Right ventricle myocardium inferior (tissue), 1 donor: ENCODE measurements around the gene TP53AIP1. TPM values are rescaled to one million over a fixed set of nuclear protein-coding genes. Genes with fewer than 3 reads are reported as not detected.

ENCODE experiments used
- ATAC-seq: fragments of 200-7000 bp; cut with Tn5 transposase; one replicate; pipeline ENCODE4 v1.9.1; 2020; ENCODE audit warnings: mild to moderate bottlenecking, moderate library complexity
- DNase-seq: peaks from one replicate; pipeline ENCODE4 v3.0.0; 2021; ENCODE audit errors: missing footprints
- intact Hi-C: fragments of 100-400 bp; cut with DNase I; formaldehyde crosslinking; loops from one replicate; pipeline ENCODE4 v1.11.0; 2022
- total RNA-seq: library from RNA; stranded (reverse); fragmentation: NEBNext Ultra II Directional; extraction: Animal tissue kit (Norgen Biotek cat#: 25700); gene quantifications from one replicate; pipeline ENCODE4 v1.2.1, GENCODE V29; 2021
- donor health status: DM: no; HTN: yes; CAD: no; lungs with severe emphysema.

TP53AIP1 gene
- total RNA-seq, 1 donor from 2014 or later = not detected

- intact Hi-C loops = no loop called here
- ATAC-seq (no peak), DNase-seq (no peak)
Measured at GRCh38 chr11:128896356-128896755, 46.3 kb downstream of the TP53AIP1 start.

GRCh38 chr11:128895526-128895925 lies 47.1 kb downstream of the TP53AIP1 start:
- ATAC-seq (no peak), DNase-seq (no peak)
- intact Hi-C loops = no loop called here

GRCh38 chr11:128894685-128895084 lies 48.0 kb downstream of the TP53AIP1 start:
- intact Hi-C loops = no loop called here
- ATAC-seq (peak; percentile 84), DNase-seq (peak; percentile 84)

- no peak for ATAC-seq
- no peak for DNase-seq
- intact Hi-C loops = no loop called here
Measured at GRCh38 chr11:128894286-128894681, 48.4 kb downstream of the TP53AIP1 start.

GRCh38 chr11:128893578-128894285 lies 48.9 kb downstream of the TP53AIP1 start:
- DNase-seq = no peak
- intact Hi-C loops = no loop called here
- peak; percentile 43 for ATAC-seq

GRCh38 chr11:128892866-128893565 lies 49.7 kb downstream of the TP53AIP1 start:
- ATAC-seq = no peak

GRCh38 chr11:128891913-128892398 lies 50.7 kb downstream of the TP53AIP1 start:
- intact Hi-C loops = loop anchor here (2.0 kb wide), 1 partner anchor 15 kb away; no protein-coding TSS in a partner anchor
- DNase-seq = no peak
- no peak for ATAC-seq

More at GRCh38 chr11:128892866-128893565, 49.7 kb downstream of the TP53AIP1 start:
- intact Hi-C loops = no loop called here
- no peak for DNase-seq

GRCh38 chr11:128890543-128891368 lies 51.9 kb downstream of the TP53AIP1 start, which contains the start of gene KCNJ5:
Gene KCNJ5, plus strand, starts transcription at chr11:128891356. Its CDS starts 19,918 bp downstream, at chr11:128911274.
- DNase-seq (no peak), ATAC-seq (peak; percentile 47)
- intact Hi-C loops = loop anchor here (2.0 kb wide), 1 partner anchor 16 kb away; no protein-coding TSS in a partner anchor

- no peak for ATAC-seq
- intact Hi-C loops = loop anchor here (2.0 kb wide), 1 partner anchor 17 kb away; no protein-coding TSS in a partner anchor
- DNase-seq = no peak
Measured at GRCh38 chr11:128890216-128890542, 52.5 kb downstream of the TP53AIP1 start.

- intact Hi-C loops = loop anchor here (2.0 to 10.0 kb wide), 2 partner anchors 17 to 445 kb away; no protein-coding TSS in a partner anchor
- no peak for DNase-seq
- no peak for ATAC-seq
Measured at GRCh38 chr11:128889657-128890213, 52.9 kb downstream of the TP53AIP1 start.

- no peak for DNase-seq
- ATAC-seq = no peak
- intact Hi-C loops = loop anchor here (10.0 kb wide), 1 partner anchor 446 kb away; no protein-coding TSS in a partner anchor
Measured at GRCh38 chr11:128888034-128888985, 54.4 kb downstream of the TP53AIP1 start.

- peak; percentile 34 for ATAC-seq
- intact Hi-C loops = loop anchor here (10.0 kb wide), 1 partner anchor 448 kb away; no protein-coding TSS in a partner anchor
Measured at GRCh38 chr11:128886406-128887124, 56.1 kb downstream of the TP53AIP1 start.

More at GRCh38 chr11:128886406-128887124, 56.1 kb downstream of the TP53AIP1 start:
- DNase-seq = no peak

Other genes with a start within 250 kb of the TP53AIP1 start
- gene FLI1, start 248.8 kb downstream of the TP53AIP1 start, total RNA-seq = 18.3 TPM
- gene KCNJ1, start 75.6 kb downstream of the TP53AIP1 start, total RNA-seq = not detected
- gene KCNJ5, start 51.5 kb downstream of the TP53AIP1 start, total RNA-seq = 7.5 TPM
- 6.4 TPM for gene ARHGAP32, start 249.5 kb upstream of the TP53AIP1 start, total RNA-seq